ENCODE measurements around the gene NRIP3. TPM values are rescaled to one million over a fixed set of nuclear protein-coding genes. Genes with fewer than 3 reads are reported as not detected.
A peak's percentile ranks its signal among the peaks of the same experiment; 100 is the strongest.

The NRIP3 gene
- total RNA-seq, 1 experiment from 2014 or later, result 10.0 TPM

DNA sequence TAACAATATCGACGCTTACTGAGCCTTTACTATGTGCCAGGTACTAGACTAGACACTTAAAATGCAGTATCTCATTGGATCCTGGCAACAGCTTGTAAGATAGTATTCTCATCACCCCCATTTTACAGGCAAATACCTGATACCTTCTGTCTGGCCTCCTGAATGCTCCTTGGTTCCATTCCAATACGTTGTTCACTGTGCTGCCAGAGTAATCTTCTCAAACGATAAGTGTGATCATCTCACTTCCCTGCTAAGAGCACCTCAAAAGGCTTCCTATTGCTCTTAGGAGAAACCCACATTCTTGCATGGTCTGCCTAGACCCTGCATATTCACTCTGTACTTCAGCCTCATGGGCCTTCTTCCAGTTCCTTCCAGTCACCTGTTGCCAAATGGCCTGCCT, 1.3 kb upstream of the NRIP3 start:
- Histone ChIP-seq H3K36me3 (ENCODE audit: control insufficient read depth, insufficient read depth, low read length) (no peaks in the 10 kb centered on the region), H3K4me3 (ENCODE audit: low read depth, low read length) (no peak overlapping the region), H3K27me3 (replicated peaks; ENCODE audit: control insufficient read depth, insufficient read depth, low read length) (no peaks in the 10 kb centered on the region; the same call in 1 of the 2 replicates), H3K9me3 (no peaks in the 10 kb centered on the region; the same call in 1 of the 2 replicates), H3K4me1 (peaks cover 11% of the 10 kb centered on the region; the same call in 1 of the 2 replicates)
- Mint-ChIP-seq H3K36me3 (ENCODE audit: insufficient read depth, unreplicated experiment) (peaks cover 8% of the 10 kb centered on the region), H3K9me3 (ENCODE audit: unreplicated experiment) (no peaks in the 10 kb centered on the region), H3K4me1 (ENCODE audit: low read depth, unreplicated experiment) (no peaks in the 10 kb centered on the region), H3K4me3 (ENCODE audit: unreplicated experiment) (peak overlapping the region; percentile 65), H3K27ac (ENCODE audit: unreplicated experiment) (no peak overlapping the region), H3K27me3 (ENCODE audit: insufficient read depth, unreplicated experiment) (peaks cover 6% of the 10 kb centered on the region)
- CTCF ChIA-PET, result interaction anchor here (2.4 kb wide), 1 partner anchor 11 kb away, joined by 11 read pairs; no protein-coding TSS in a partner anchor
- POLR2A ChIA-PET, result no interaction called here
- no TSS peak for BruUV-seq (replicated peaks)
- TF ChIP-seq, protein P1, sequence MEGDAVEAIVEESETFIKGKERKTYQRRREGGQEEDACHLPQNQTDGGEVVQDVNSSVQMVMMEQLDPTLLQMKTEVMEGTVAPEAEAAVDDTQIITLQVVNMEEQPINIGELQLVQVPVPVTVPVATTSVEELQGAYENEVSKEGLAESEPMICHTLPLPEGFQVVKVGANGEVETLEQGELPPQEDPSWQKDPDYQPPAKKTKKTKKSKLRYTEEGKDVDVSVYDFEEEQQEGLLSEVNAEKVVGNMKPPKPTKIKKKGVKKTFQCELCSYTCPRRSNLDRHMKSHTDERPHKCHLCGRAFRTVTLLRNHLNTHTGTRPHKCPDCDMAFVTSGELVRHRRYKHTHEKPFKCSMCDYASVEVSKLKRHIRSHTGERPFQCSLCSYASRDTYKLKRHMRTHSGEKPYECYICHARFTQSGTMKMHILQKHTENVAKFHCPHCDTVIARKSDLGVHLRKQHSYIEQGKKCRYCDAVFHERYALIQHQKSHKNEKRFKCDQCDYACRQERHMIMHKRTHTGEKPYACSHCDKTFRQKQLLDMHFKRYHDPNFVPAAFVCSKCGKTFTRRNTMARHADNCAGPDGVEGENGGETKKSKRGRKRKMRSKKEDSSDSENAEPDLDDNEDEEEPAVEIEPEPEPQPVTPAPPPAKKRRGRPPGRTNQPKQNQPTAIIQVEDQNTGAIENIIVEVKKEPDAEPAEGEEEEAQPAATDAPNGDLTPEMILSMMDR (IDR thresholded peaks at IDR 0.05; ENCODE audit: insufficient read depth in 1 of 2, low read depth in 1 of 2, low read length in 1 of 2, severe bottlenecking in 1 of 2, unreplicated experiment in 1 of 2), result no peak
- intact Hi-C loops (cut with micrococcal nuclease; ENCODE audit: unreplicated experiment), result no loop called here
- no peak for DNase-seq

DNA sequence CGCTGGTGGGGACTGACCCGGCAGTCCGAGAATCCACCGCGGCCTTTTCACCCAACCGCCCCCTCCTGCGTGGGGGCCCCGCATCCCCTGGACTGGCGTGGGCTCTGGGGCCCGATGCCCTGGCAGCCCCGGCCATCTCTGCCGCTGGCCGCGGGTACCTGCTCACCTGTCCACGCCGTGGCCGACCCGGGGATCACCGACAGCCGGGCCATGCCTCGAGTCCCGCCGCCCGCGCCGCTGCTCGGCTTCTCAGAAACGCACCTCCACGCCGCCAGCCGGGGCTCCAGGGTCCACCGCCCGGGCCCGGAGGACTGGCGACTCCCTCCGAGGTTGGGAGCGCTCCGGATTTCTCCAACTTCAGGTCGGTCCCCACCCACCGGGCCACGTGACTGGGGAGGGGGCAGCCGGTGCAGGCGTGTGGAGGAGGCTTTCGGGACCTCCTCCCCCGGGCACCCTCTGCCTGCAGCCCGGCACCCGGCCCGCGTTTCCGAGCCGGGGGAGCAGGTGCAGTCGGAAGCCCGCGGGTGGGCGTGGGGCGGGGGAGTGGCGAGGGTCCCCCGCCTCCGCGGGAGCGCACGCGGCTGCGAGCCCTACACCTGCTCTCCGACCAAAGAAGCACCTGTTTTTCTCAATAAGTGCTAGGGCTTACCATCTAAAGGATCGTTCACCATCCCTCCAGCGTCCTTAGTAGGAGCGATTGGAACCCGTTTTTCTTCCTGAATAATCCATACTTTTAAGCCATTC, 554 bp upstream of the NRIP3 start:
- H3K4me1 ChIP-seq, result peaks cover 11% of the 10 kb centered on the region; the same call in 1 of the 2 replicates
- TF ChIP-seq, protein P1 (IDR thresholded peaks at IDR 0.05; ENCODE audit: insufficient read depth in 1 of 2, low read depth in 1 of 2, low read length in 1 of 2, severe bottlenecking in 1 of 2, unreplicated experiment in 1 of 2), result no peak
- H3K4me1 Mint-ChIP-seq (ENCODE audit: low read depth, unreplicated experiment), result no peaks in the 10 kb centered on the region
- peak overlapping the region; percentile 67 for H3K4me3 ChIP-seq (ENCODE audit: low read depth, low read length)
- no TSS peak for BruUV-seq (replicated peaks)
- peaks cover 6% of the 10 kb centered on the region for H3K27me3 Mint-ChIP-seq (ENCODE audit: insufficient read depth, unreplicated experiment)
- H3K27ac Mint-ChIP-seq (ENCODE audit: unreplicated experiment), result no peak overlapping the region
- intact Hi-C loops (cut with micrococcal nuclease; ENCODE audit: unreplicated experiment), result no loop called here
- peak overlapping the region; percentile 65 for H3K4me3 Mint-ChIP-seq (ENCODE audit: unreplicated experiment)
- DNase-seq, result peak; percentile 36 to 41
- peaks cover 8% of the 10 kb centered on the region for H3K36me3 Mint-ChIP-seq (ENCODE audit: insufficient read depth, unreplicated experiment)
- H3K9me3 ChIP-seq, result no peaks in the 10 kb centered on the region; the same call in 1 of the 2 replicates
- ChIA-PET CTCF (interaction anchor here (1.0 kb wide), 2 partner anchors 11 to 133 kb away, joined by 6 to 8 read pairs; no protein-coding TSS in a partner anchor), POLR2A (interaction anchor here (0.7 to 1.0 kb wide), 3 partner anchors 13 to 506 kb away, joined by 3 to 5 read pairs (median 3); no protein-coding TSS in a partner anchor)
- no peaks in the 10 kb centered on the region for H3K36me3 ChIP-seq (ENCODE audit: control insufficient read depth, insufficient read depth, low read length)
- no peaks in the 10 kb centered on the region; the same call in 1 of the 2 replicates for H3K27me3 ChIP-seq (replicated peaks; ENCODE audit: control insufficient read depth, insufficient read depth, low read length)
- no peaks in the 10 kb centered on the region for H3K9me3 Mint-ChIP-seq (ENCODE audit: unreplicated experiment)

DNA sequence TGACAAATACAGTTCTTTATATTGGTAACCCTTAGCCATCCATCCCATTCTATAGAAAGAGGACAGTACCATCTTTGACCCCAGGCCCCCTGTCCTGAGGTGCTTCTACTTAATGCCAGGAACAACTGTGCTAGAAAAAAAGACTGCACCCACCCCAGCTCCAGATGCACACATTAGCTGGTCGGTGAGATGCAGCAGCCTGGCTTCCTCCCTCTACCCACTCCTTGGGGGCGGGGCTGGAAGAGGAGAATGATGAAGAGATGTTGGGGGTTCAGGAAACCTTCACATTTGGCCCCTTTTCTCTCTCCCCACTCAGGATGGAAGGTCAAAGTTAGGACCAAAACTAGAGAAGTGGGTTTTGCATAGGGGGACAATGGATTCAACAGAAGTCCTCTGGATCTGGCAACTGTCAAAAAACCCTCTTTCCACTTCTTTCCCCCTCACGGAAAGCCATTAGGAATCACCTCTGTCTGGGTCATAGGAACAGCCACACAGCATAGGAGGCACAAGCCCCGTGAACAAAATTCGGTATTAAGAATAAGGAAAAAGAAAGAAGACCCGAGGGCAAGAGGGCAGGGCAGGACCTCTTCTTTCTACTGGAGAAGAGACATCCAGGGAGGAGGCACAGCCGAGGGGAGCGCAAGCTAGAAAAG, 755 bp downstream of the NRIP3 start:
- DNase-seq, result no peak
- H3K4me1 Mint-ChIP-seq (ENCODE audit: low read depth, unreplicated experiment), result no peaks in the 10 kb centered on the region
- H3K9me3 Mint-ChIP-seq (ENCODE audit: unreplicated experiment), result no peaks in the 10 kb centered on the region
- peaks cover 8% of the 10 kb centered on the region for H3K36me3 Mint-ChIP-seq (ENCODE audit: insufficient read depth, unreplicated experiment)
- Histone ChIP-seq H3K27me3 (replicated peaks; ENCODE audit: control insufficient read depth, insufficient read depth, low read length) (no peaks in the 10 kb centered on the region; the same call in 1 of the 2 replicates), H3K4me3 (ENCODE audit: low read depth, low read length) (peak overlapping the region; percentile 67), H3K36me3 (ENCODE audit: control insufficient read depth, insufficient read depth, low read length) (no peaks in the 10 kb centered on the region), H3K9me3 (no peaks in the 10 kb centered on the region; the same call in 1 of the 2 replicates), H3K4me1 (peaks cover 11% of the 10 kb centered on the region; the same call in 1 of the 2 replicates)
- H3K27me3 Mint-ChIP-seq (ENCODE audit: insufficient read depth, unreplicated experiment), result peaks cover 6% of the 10 kb centered on the region
- TF ChIP-seq, protein P1 (IDR thresholded peaks at IDR 0.05; ENCODE audit: insufficient read depth in 1 of 2, low read depth in 1 of 2, low read length in 1 of 2, severe bottlenecking in 1 of 2, unreplicated experiment in 1 of 2), result no peak
- intact Hi-C loops (cut with micrococcal nuclease; ENCODE audit: unreplicated experiment), result no loop called here
- TSS peak; percentile 30 for BruUV-seq (replicated peaks)
- H3K27ac Mint-ChIP-seq (ENCODE audit: unreplicated experiment), result peak overlapping the region; percentile 58
- POLR2A ChIA-PET, result interaction anchor here (0.5 to 1.0 kb wide), 6 partner anchors 38 to 1308 kb away, joined by 3 to 5 read pairs (median 4); no protein-coding TSS in a partner anchor
- CTCF ChIA-PET, result interaction anchor here (0.6 to 1.0 kb wide), 5 partner anchors 12 to 950 kb away, joined by 3 to 8 read pairs (median 5); no protein-coding TSS in a partner anchor
- peak overlapping the region; percentile 82 for H3K4me3 Mint-ChIP-seq (ENCODE audit: unreplicated experiment)
